SK-N-MC (cell line): Measurements from ENCODE around the gene PRRT4.

Source experiments
- DNase-seq: peaks from one replicate; pipeline ENCODE4 v3.0.0-alpha.2; 2011; ENCODE audit warnings: low read depth, low spot score
- H3K27ac ChIP-seq: fragments of 200-600 bp; sonication (generic); 2 replicates; pipeline ENCODE4 v1.5.1; 2016; ENCODE audit warnings: mixed run types
- H3K36me3 ChIP-seq: fragments of 200-600 bp; sonication (generic); 2 replicates; pipeline ENCODE4 v1.6.1; 2017; ENCODE audit warnings: antibody characterized with exemption, low read length, mixed read lengths; ENCODE audit not compliant: insufficient read depth
- H3K4me3 ChIP-seq: fragments of 200-600 bp; sonication (generic); 2 replicates; pipeline ENCODE4 v1.5.1; 2016
- H3K9ac ChIP-seq: fragments of 200-600 bp; sonication (generic); 2 replicates; pipeline ENCODE4 v1.8.0; 2017; ENCODE audit warnings: mixed run types, mixed read lengths; ENCODE audit not compliant: insufficient read length
- H3K9me3 ChIP-seq: fragments of 200-600 bp; sonication (generic); 2 replicates; pipeline ENCODE4 v1.6.1; 2017; ENCODE audit warnings: low read depth, mild to moderate bottlenecking, antibody characterized with exemption, low read length, moderate library complexity, mixed read lengths
- EZH2 ChIP-seq: fragments of 200-600 bp; sonication (generic); IDR thresholded peaks from one replicate; pipeline ENCODE4 v1.6.1; 2017; ENCODE audit warnings: antibody characterized with exemption
- FOXP2 ChIP-seq: optimal IDR thresholded peaks from 2 replicates; pipeline ENCODE3; 2011; ENCODE audit warnings: mild to moderate bottlenecking, moderate library complexity; ENCODE audit not compliant: insufficient read depth; ENCODE audit errors: extremely low read length, control extremely low read depth
- POLR2AphosphoS5 ChIP-seq: IDR thresholded peaks from 2 replicates; pipeline ENCODE4 v1.6.1; 2012; ENCODE audit warnings: mild to moderate bottlenecking, low read depth, low read length, borderline replicate concordance

The PRRT4 gene

DNA sequence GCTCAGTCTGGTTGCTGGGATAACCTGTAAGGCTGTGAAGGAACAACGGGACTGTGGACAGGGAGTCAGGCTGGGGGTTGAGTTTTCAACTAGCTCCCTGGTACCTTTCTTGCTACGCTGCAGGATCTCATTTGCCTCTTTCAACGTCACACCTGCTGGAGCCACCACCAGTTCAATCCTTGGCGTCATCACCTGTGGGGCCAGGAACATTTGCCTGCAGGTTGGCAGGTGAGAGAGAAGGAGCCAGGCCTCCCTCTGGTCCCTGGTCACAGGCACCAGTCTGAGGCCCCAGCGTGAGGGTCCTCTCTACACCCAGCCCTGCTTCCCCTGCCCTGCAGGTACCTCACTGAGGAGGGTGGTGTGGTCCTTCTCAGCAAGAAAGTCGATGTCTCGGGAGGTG, 38.5 kb upstream of the PRRT4 start:
- Histone ChIP-seq H3K27ac (no peak overlapping the region), H3K9ac (no peak overlapping the region), H3K9me3 (no peaks in the 10 kb centered on the region), H3K4me3 (no peak overlapping the region), H3K36me3 (peaks cover 78% of the 10 kb centered on the region)
- no peak for TF ChIP-seq EZH2
- no peak for TF ChIP-seq FOXP2
- no peak for TF ChIP-seq POLR2AphosphoS5
- DNase-seq = no peak

- no peak for TF ChIP-seq FOXP2
- no peak for TF ChIP-seq EZH2
- no peak for TF ChIP-seq POLR2AphosphoS5
- no peak overlapping the region for H3K4me3 ChIP-seq
- no peak overlapping the region for H3K9ac ChIP-seq
- H3K27ac ChIP-seq = no peak overlapping the region
- no peaks in the 10 kb centered on the region for H3K9me3 ChIP-seq
- DNase-seq = no peak
- peaks cover 87% of the 10 kb centered on the region for H3K36me3 ChIP-seq
These were observed 37.3 kb upstream of the PRRT4 start for GRCh38 chr7:128398841-128399135.

DNA sequence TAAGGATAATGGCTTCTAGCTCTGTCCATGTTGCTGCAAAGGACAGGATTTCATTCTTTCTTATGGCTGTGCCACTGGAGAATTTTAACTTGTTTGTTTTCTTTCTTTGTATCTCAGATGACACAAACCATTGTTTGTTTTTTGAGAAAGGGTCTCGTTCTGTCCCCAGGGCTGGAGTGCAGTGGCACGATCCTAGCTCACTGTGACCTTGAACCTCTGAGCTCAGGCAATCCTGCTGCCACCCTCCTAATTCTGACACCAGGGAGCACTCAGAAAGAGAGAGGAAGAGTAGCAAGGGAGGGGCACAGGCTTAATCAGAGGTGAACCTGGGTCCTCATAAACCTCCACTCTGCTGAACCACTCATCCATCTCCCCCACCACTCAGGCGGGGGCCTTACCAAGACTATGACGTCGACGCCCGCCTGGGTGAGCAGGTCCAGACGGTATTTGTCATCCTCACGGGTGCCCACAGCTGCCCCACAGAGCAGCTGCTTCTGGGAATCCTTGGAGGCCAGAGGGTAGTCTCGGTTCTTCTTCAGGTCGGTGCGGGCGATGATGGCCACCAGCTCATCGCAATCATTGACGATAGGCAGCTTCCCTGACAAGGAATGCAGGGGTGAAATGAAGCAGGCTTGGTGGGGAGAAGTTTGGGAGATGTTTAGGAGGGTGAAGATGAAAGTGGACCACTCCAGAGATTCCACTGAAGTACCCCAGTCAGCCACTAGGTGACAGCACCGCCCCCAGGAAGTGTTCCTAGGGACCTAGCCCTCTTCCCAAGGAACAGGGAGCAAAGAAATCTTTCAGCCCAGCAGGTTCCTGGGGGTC, 36.7 kb upstream of the PRRT4 start:
- Histone ChIP-seq H3K4me3 (no peak overlapping the region), H3K9me3 (no peaks in the 10 kb centered on the region), H3K36me3 (peaks cover 83% of the 10 kb centered on the region), H3K27ac (no peak overlapping the region), H3K9ac (no peak overlapping the region)
- DNase-seq = no peak
- TF ChIP-seq FOXP2 (no peak), POLR2AphosphoS5 (no peak), EZH2 (no peak)

DNA sequence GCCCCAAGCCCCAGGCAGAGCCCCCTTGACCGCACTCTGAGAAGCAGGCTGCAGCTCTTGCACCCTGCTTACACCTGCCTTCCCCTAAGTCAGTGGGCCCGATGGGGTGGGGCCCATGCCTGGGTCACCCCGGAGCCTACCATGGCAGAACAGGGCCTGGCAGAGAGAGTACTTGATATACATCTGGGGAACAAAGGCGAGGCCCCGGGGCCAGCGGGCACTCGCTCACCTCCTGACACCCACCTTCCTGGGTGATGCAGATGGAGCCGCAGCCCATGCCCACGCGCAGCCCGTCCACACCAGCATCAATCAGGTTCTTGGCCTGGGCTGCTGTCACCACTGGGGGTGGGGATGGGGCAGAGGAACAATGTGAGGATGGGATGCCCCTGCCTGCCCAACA, 34.9 kb upstream of the PRRT4 start:
- H3K27ac ChIP-seq = no peak overlapping the region
- DNase-seq = no peak
- no peaks in the 10 kb centered on the region for H3K9me3 ChIP-seq
- no peak overlapping the region for H3K9ac ChIP-seq
- TF ChIP-seq EZH2 (no peak), FOXP2 (no peak), POLR2AphosphoS5 (no peak)
- peaks cover 72% of the 10 kb centered on the region for H3K36me3 ChIP-seq
- no peak overlapping the region for H3K4me3 ChIP-seq

GRCh38 chr7:128395748-128396147, 34.3 kb upstream of the PRRT4 start:
- no peak for DNase-seq
- H3K36me3 ChIP-seq = peaks cover 66% of the 10 kb centered on the region
- no peaks in the 10 kb centered on the region for H3K9me3 ChIP-seq
- H3K27ac ChIP-seq = no peak overlapping the region
- TF ChIP-seq FOXP2 (no peak), POLR2AphosphoS5 (no peak), EZH2 (no peak)
- H3K9ac ChIP-seq = no peak overlapping the region
- H3K4me3 ChIP-seq = no peak overlapping the region

GRCh38 chr7:128394904-128395496, 33.5 kb upstream of the PRRT4 start:
- DNase-seq = no peak
- Histone ChIP-seq H3K9ac (no peak overlapping the region), H3K9me3 (no peaks in the 10 kb centered on the region), H3K27ac (no peak overlapping the region), H3K4me3 (no peak overlapping the region), H3K36me3 (peaks cover 59% of the 10 kb centered on the region)
- TF ChIP-seq POLR2AphosphoS5 (no peak), FOXP2 (no peak), EZH2 (no peak)

DNA sequence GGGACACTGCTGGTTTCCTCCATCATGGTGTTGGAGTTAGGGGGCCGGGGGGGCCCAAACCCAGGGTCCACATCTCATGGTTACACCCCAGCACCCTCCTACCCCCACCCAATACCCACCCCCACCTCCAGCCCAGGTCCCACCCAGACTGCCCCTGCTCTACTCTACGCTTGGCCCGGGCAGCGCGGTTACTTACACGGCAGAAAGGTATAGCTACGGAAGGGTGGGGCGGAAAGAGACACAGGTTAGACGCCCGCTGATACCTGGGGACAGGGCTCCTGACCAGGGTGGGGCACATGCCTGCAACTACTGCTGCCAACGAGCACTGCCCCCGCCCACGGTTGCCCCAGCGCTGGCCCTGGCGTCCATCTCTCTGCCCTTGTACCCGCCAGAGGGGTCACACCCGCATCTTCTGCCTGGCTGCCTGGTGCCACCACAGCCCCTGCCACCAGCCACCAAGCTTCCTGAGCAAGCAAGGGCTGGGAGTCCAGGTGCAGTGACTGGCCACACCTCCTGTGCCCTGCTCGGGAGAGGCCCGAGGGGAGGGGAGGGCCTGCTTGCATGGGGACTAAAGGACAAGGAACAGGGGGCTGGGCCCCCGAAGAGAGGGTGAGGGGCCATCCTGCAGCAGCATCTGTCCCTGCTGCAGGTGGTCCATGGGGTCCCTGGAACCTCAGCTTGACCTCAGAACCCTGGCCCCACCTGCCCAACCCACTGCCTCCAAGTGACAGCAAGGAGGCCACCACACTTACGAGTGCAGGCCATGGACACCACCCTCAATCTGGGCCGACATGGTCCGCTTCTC, 32.2 kb upstream of the PRRT4 start:
- Histone ChIP-seq H3K9me3 (no peaks in the 10 kb centered on the region), H3K9ac (no peak overlapping the region), H3K4me3 (no peak overlapping the region), H3K27ac (no peak overlapping the region), H3K36me3 (peaks cover 52% of the 10 kb centered on the region)
- TF ChIP-seq EZH2 (no peak), POLR2AphosphoS5 (no peak), FOXP2 (no peak)
- no peak for DNase-seq
